SK-MEL-5 (cell line): ENCODE data around the gene DCLK2. TPM values are rescaled to one million over a fixed set of nuclear protein-coding genes. Genes with fewer than 3 reads are reported as not detected.
"Not testable (repeated sequence)": the region's sequence is repeated elsewhere in the genome, so short reads cannot be mapped to it uniquely, and the experiment has no call there.

ENCODE experiments used
- DNase-seq: peaks from one replicate; pipeline ENCODE4 v3.0.0-alpha.2; 2016; ENCODE audit warnings: low read depth, low spot score
- in situ Hi-C: cut with HindIII; loops from 2 replicates; pipeline ENCODE4 v1.10.0; 2016; ENCODE audit warnings: low sequenced_read_pairs, high pct_unique_total_duplicates, low pct_unique_long_range_greater_than_20kb
- total RNA-seq: library from RNA; depleted of rRNA; stranded (reverse); fragments of >200 nt; shearing (Covaris generic); gene quantifications from 2 replicates; pipeline ENCODE4 v1.2.3, GENCODE V29; 2014

DCLK2 gene
- total RNA-seq, 1 experiment from 2014 or later, result 0.37 TPM

GRCh38 chr4:150162020-150162419 is 83.8 kb downstream of the DCLK2 start:
- DNase-seq, in situ Hi-C loops: not testable (repeated sequence)

GRCh38 chr4:150164055-150164454 is 85.8 kb downstream of the DCLK2 start:
- in situ Hi-C loops, result no loop called here
- DNase-seq, result no peak

- peak; percentile 6 for DNase-seq
- in situ Hi-C loops, result no loop called here
Observed at GRCh38 chr4:150164956-150165629, 86.8 kb downstream of the DCLK2 start.

- no peak for DNase-seq
- in situ Hi-C loops, result no loop called here
Observed at GRCh38 chr4:150167054-150167453, 88.8 kb downstream of the DCLK2 start.

- in situ Hi-C loops, result no loop called here
- no peak for DNase-seq
Observed at GRCh38 chr4:150173432-150173861, 95.2 kb downstream of the DCLK2 start.

- in situ Hi-C loops, result no loop called here
- DNase-seq, result no peak
Observed at GRCh38 chr4:150173982-150174398, 95.7 kb downstream of the DCLK2 start.

- in situ Hi-C loops, result no loop called here
- peak; percentile 59 for DNase-seq
Observed at GRCh38 chr4:150176547-150176946, 98.3 kb downstream of the DCLK2 start.

GRCh38 chr4:150178161-150178560 is 99.9 kb downstream of the DCLK2 start:
- in situ Hi-C loops, result no loop called here
- DNase-seq, result no peak

GRCh38 chr4:150181536-150181935 is 103.3 kb downstream of the DCLK2 start:
- peak; percentile 47 for DNase-seq
- in situ Hi-C loops, result no loop called here

- in situ Hi-C loops, result no loop called here
- no peak for DNase-seq
Observed at GRCh38 chr4:150182794-150183193, 104.5 kb downstream of the DCLK2 start.

- in situ Hi-C loops, DNase-seq: not testable (repeated sequence)
Observed at GRCh38 chr4:150185033-150185432, 106.8 kb downstream of the DCLK2 start.

GRCh38 chr4:150192986-150193385 is 114.7 kb downstream of the DCLK2 start:
- in situ Hi-C loops, result no loop called here
- no peak for DNase-seq

GRCh38 chr4:150197256-150197655 is 119.0 kb downstream of the DCLK2 start:
- in situ Hi-C loops, result not testable (repeated sequence)

GRCh38 chr4:150199056-150199455 is 120.8 kb downstream of the DCLK2 start:
- in situ Hi-C loops, result no loop called here
- DNase-seq, result no peak

More at GRCh38 chr4:150197256-150197655, 119.0 kb downstream of the DCLK2 start:
- not testable (repeated sequence) for DNase-seq

- no peak for DNase-seq
Observed at GRCh38 chr4:150205016-150205415, 126.8 kb downstream of the DCLK2 start.

GRCh38 chr4:150206265-150206664 is 128.0 kb downstream of the DCLK2 start:
- no peak for DNase-seq
- in situ Hi-C loops, result no loop called here

More at GRCh38 chr4:150205016-150205415, 126.8 kb downstream of the DCLK2 start:
- in situ Hi-C loops, result no loop called here

GRCh38 chr4:150206954-150207353 is 128.7 kb downstream of the DCLK2 start:
- in situ Hi-C loops, result no loop called here
- DNase-seq, result no peak

GRCh38 chr4:150207871-150208270 is 129.6 kb downstream of the DCLK2 start:
- in situ Hi-C loops, result no loop called here

GRCh38 chr4:150209140-150209829 is 131.0 kb downstream of the DCLK2 start:
- in situ Hi-C loops, result no loop called here
- peak; percentile 67 for DNase-seq

More at GRCh38 chr4:150207871-150208270, 129.6 kb downstream of the DCLK2 start:
- no peak for DNase-seq
